H1 (cell line): ENCODE data around the gene CNOT9. TPM values are rescaled to one million over a fixed set of nuclear protein-coding genes. Genes with fewer than 3 reads are reported as not detected.
A peak's percentile ranks its signal among the peaks of the same experiment; 100 is the strongest.

Experiments used
- CTCF ChIA-PET: fragments of 300-600 bp; sonication (Branson Sonifier 250); formaldehyde crosslinking; loops from one replicate; lab custom pipeline; 2021; ENCODE audit not compliant: partially characterized antibody; lab: Charles Lee
- POLR2A ChIA-PET: fragments of 300-600 bp; sonication (Branson Sonifier 250); formaldehyde crosslinking; loops from one replicate; lab custom pipeline; 2021; ENCODE audit warnings: inconsistent platforms; ENCODE audit not compliant: partially characterized antibody; lab: Charles Lee
- DNase-seq, 2 experiments: peaks; one replicate each; pipeline versions ENCODE4 v3.0.0 to v3.0.0-alpha.2; 2010 to 2022; ENCODE audit warnings: low spot score in 2 of 2, low read depth in 1 of 2, mixed read lengths in 1 of 2
- FAIRE-seq: peaks from 2 replicates; lab custom pipeline; 2011; peaks lifted over from hg19 to GRCh38; lab: Jason Lieb, UNC
- H2AFZ ChIP-seq: 2 replicates; pipeline ENCODE4 v1.8.1; 2012; ENCODE audit warnings: low read length, inconsistent platforms
- H2AK5ac ChIP-seq: 2 replicates; pipeline ENCODE4 v1.6.1; 2013; ENCODE audit warnings: low read depth, low read length
- H2BK120ac ChIP-seq: replicated peaks from 2 replicates; pipeline ENCODE3; 2013; ENCODE audit warnings: low read depth, low read length, inconsistent platforms
- H2BK12ac ChIP-seq: 2 replicates; pipeline ENCODE4 v1.6.1; 2013; ENCODE audit warnings: low read depth, low read length
- H2BK15ac ChIP-seq: 2 replicates; pipeline ENCODE4 v1.6.1; 2013; ENCODE audit warnings: low read length
- H2BK20ac ChIP-seq: 2 replicates; pipeline ENCODE4 v1.6.1; 2013; ENCODE audit warnings: low read length
- H2BK5ac ChIP-seq: 2 replicates; pipeline ENCODE4 v1.6.1; 2013; ENCODE audit warnings: low read depth, low read length
- H3K14ac ChIP-seq: 2 replicates; pipeline ENCODE4 v1.6.1; 2013; ENCODE audit warnings: inconsistent platforms; ENCODE audit not compliant: insufficient read length
- H3K18ac ChIP-seq: 2 replicates; pipeline ENCODE4 v1.6.1; 2013; ENCODE audit warnings: low read length; ENCODE audit errors: extremely low read depth
- H3K23ac ChIP-seq: 2 replicates; pipeline ENCODE4 v1.6.1; 2013; ENCODE audit warnings: inconsistent platforms; ENCODE audit not compliant: insufficient read length
- H3K23me2 ChIP-seq: 2 replicates; pipeline ENCODE4 v1.6.1; 2013; ENCODE audit warnings: low read depth, low read length
- H3K27ac ChIP-seq: 2 replicates; pipeline ENCODE4 v1.6.1; 2011; ENCODE audit warnings: low read depth, low read length, inconsistent platforms
- H3K27me3 ChIP-seq, 4 experiments: replicated peaks in 1 of 4; 1 replicate in 1 of 4; 2 replicates in 3 of 4; pipeline versions ENCODE4 v1.6.1 to v1.8.1; 2011 to 2013; ENCODE audit warnings: low read length in 3 of 4, mild to moderate bottlenecking in 3 of 4, inconsistent platforms in 2 of 4, mixed read lengths in 2 of 4, moderate library complexity in 1 of 4; ENCODE audit not compliant: control insufficient read depth in 3 of 4, insufficient read depth in 3 of 4; ENCODE audit errors: extremely low read depth in 1 of 4
- H3K36me3 ChIP-seq, 4 experiments: 2 replicates each; pipeline versions ENCODE4 v1.6.1 to v1.8.1; 2011 to 2013; ENCODE audit warnings: mild to moderate bottlenecking in 4 of 4, low read length in 3 of 4, moderate library complexity in 2 of 4, control low read depth in 1 of 4, inconsistent platforms in 1 of 4; ENCODE audit not compliant: insufficient read depth in 4 of 4, control insufficient read depth in 2 of 4
- H3K4ac ChIP-seq: replicated peaks from 2 replicates; pipeline ENCODE3; 2013; ENCODE audit warnings: low read length, low read depth, mixed read lengths, inconsistent platforms; ENCODE audit not compliant: insufficient read length
- H3K4me1 ChIP-seq, 4 experiments: replicated peaks in 1 of 4; 1 replicate in 1 of 4; 2 replicates in 3 of 4; pipeline versions ENCODE4 v1.6.1 to v1.8.1; 2011 to 2013; ENCODE audit warnings: low read length in 3 of 4, inconsistent platforms in 2 of 4, mixed read lengths in 1 of 4; ENCODE audit not compliant: insufficient read depth in 4 of 4, control insufficient read depth in 3 of 4
- H3K4me2 ChIP-seq, 2 experiments: 2 replicates each; pipeline versions ENCODE4 v1.6.1 to v1.8.1; 2011 to 2013; ENCODE audit warnings: low read depth in 2 of 2, low read length in 2 of 2, control low read depth in 1 of 2, inconsistent platforms in 1 of 2, mild to moderate bottlenecking in 1 of 2; ENCODE audit not compliant: insufficient read depth in 1 of 2
- H3K4me3 ChIP-seq, 4 experiments: fragments of 200-600, 300-600 bp in 1 of 4; sonication (generic), shearing (Covaris generic), sonication (Bioruptor Twin) in 1 of 4; 2 replicates each; pipeline versions ENCODE4 v1.5.1 to v1.8.1; 2011 to 2016; ENCODE audit warnings: low read length in 4 of 4, low read depth in 3 of 4, control low read depth in 2 of 4, inconsistent platforms in 2 of 4, mild to moderate bottlenecking in 2 of 4, mixed read lengths in 1 of 4, moderate library complexity in 1 of 4; ENCODE audit not compliant: insufficient read depth in 2 of 4; ENCODE audit errors: extremely low read depth in 1 of 4
- H3K56ac ChIP-seq: replicated peaks from 2 replicates; pipeline ENCODE3; 2013; ENCODE audit warnings: low read depth, mild to moderate bottlenecking, mixed read lengths, low read length, inconsistent platforms; ENCODE audit not compliant: insufficient read length
- H3K79me1 ChIP-seq: 2 replicates; pipeline ENCODE4 v1.6.1; 2013; ENCODE audit warnings: low read depth, low read length, control low read depth
- H3K79me2 ChIP-seq, 2 experiments: 2 replicates each; pipeline versions ENCODE4 v1.6.1 to v1.8.1; 2012 to 2013; ENCODE audit warnings: low read length in 2 of 2, mild to moderate bottlenecking in 2 of 2, inconsistent platforms in 1 of 2; ENCODE audit not compliant: insufficient read depth in 2 of 2, control insufficient read depth in 1 of 2
- H3K9ac ChIP-seq, 4 experiments: replicated peaks in 1 of 4; 1 replicate in 1 of 4; 2 replicates in 3 of 4; pipeline versions ENCODE4 v1.6.1 to v1.8.1; 2011 to 2013; ENCODE audit warnings: low read depth in 3 of 4, low read length in 3 of 4, control low read depth in 2 of 4, mild to moderate bottlenecking in 2 of 4, moderate library complexity in 2 of 4, inconsistent platforms in 1 of 4; ENCODE audit errors: extremely low read depth in 1 of 4
- H3K9me3 ChIP-seq, 2 experiments: 2 replicates each; pipeline versions ENCODE4 v1.6.1 to v1.8.1; 2012 to 2013; ENCODE audit warnings: mild to moderate bottlenecking in 2 of 2, moderate library complexity in 2 of 2, control low read depth in 1 of 2, inconsistent platforms in 1 of 2, low read depth in 1 of 2, low read length in 1 of 2, mixed read lengths in 1 of 2; ENCODE audit not compliant: insufficient read depth in 2 of 2
- H4K20me1 ChIP-seq, 2 experiments: replicated peaks in 1 of 2; 2 replicates each; pipeline versions ENCODE3 to v1.8.1; 2011 to 2013; ENCODE audit warnings: inconsistent platforms in 2 of 2, low read length in 2 of 2, mild to moderate bottlenecking in 1 of 2; ENCODE audit not compliant: insufficient read depth in 2 of 2, control insufficient read depth in 1 of 2
- H4K5ac ChIP-seq: 2 replicates; pipeline ENCODE4 v1.6.1; 2013; ENCODE audit warnings: low read length, low read depth, mixed read lengths, inconsistent platforms; ENCODE audit not compliant: insufficient read length
- H4K8ac ChIP-seq: 2 replicates; pipeline ENCODE4 v1.8.0; 2013; ENCODE audit warnings: mild to moderate bottlenecking, moderate library complexity, low read length, inconsistent platforms; ENCODE audit not compliant: insufficient read depth; ENCODE audit errors: extremely low read depth
- H4K91ac ChIP-seq: replicated peaks from 2 replicates; pipeline ENCODE3; 2013; ENCODE audit warnings: low read length, mixed read lengths, inconsistent platforms; ENCODE audit not compliant: insufficient read length
- BACH1 ChIP-seq: IDR thresholded peaks from 2 replicates; pipeline ENCODE4 v1.6.1; 2012; ENCODE audit warnings: low read length, improper control_type of control experiment
- CREB1 ChIP-seq: IDR thresholded peaks from 2 replicates; pipeline ENCODE4 v1.6.1; 2012; ENCODE audit warnings: inconsistent platforms
- JUN ChIP-seq: IDR thresholded peaks from 2 replicates; pipeline ENCODE4 v1.6.1; 2011; ENCODE audit warnings: low read depth, mild to moderate bottlenecking, improper control_type of control experiment, low read length
- MAFK ChIP-seq: IDR thresholded peaks from 2 replicates; pipeline ENCODE4 v1.6.1; 2012; ENCODE audit warnings: low read depth, mild to moderate bottlenecking, improper control_type of control experiment, low read length
- POLR2AphosphoS5 ChIP-seq: IDR thresholded peaks from 2 replicates; pipeline ENCODE4 v1.6.1; 2011; ENCODE audit warnings: low read depth, low read length
- TAF7 ChIP-seq: optimal IDR thresholded peaks from 2 replicates; pipeline ENCODE3; 2011; ENCODE audit warnings: low read depth, mild to moderate bottlenecking, inconsistent platforms, low read length, moderate library complexity, borderline replicate concordance
- TCF12 ChIP-seq: IDR thresholded peaks from 2 replicates; pipeline ENCODE4 v1.6.1; 2011; ENCODE audit warnings: low read depth, mild to moderate bottlenecking, low read length
- WGBS, 2 experiments: shearing (Covaris generic) in 1 of 2; methylation state at CpG; one replicate each; pipeline versions ENCODE4 v1.1.6 to v1.1.7; 2013 to 2015; ENCODE audit warnings: low lambda C conversion rate in 2 of 2, mixed read lengths in 2 of 2, inconsistent platforms in 1 of 2, low coverage in 1 of 2, missing lambda C conversion rate in 1 of 2; ENCODE audit not compliant: insufficient replicate concordance in 2 of 2, insufficient coverage in 1 of 2, insufficient read length in 1 of 2; ENCODE audit errors: extremely low coverage in 1 of 2, missing lambda C conversion rate in 1 of 2; 5-methylcytosine and 5-hydroxymethylcytosine counted together
- polyA plus RNA-seq, 7 experiments: library from polyadenylated mRNA; depleted of rRNA in 3 of 7; stranded (reverse) in 5 of 7; unstranded in 2 of 7; fragments of >200 nt in 5 of 7; fragments of 200-250 nt in 2 of 7; gene quantifications; 1 replicate in 5 of 7; 2 replicates in 1 of 7; 4 replicates in 1 of 7; pipeline versions ENCODE4 v1.2.1 to v1.2.3, GENCODE V29; 2011 to 2013; ENCODE audit warnings: missing spikeins in 2 of 7, mixed read lengths in 2 of 7
- total RNA-seq: library from RNA; stranded (reverse); fragmentation: NEBNext Ultra II Directional; extraction: Animal tissue kit (Norgen Biotek cat#: 25700); gene quantifications from 2 replicates; pipeline ENCODE4 v1.2.1, GENCODE V29; 2021

Gene CNOT9
- total and polyA plus RNA-seq, 2 of the 8 experiments (the other 6 are each of a cell fraction or from before 2014, with no cell fraction given): 79.3 to 81.2 TPM

DNA sequence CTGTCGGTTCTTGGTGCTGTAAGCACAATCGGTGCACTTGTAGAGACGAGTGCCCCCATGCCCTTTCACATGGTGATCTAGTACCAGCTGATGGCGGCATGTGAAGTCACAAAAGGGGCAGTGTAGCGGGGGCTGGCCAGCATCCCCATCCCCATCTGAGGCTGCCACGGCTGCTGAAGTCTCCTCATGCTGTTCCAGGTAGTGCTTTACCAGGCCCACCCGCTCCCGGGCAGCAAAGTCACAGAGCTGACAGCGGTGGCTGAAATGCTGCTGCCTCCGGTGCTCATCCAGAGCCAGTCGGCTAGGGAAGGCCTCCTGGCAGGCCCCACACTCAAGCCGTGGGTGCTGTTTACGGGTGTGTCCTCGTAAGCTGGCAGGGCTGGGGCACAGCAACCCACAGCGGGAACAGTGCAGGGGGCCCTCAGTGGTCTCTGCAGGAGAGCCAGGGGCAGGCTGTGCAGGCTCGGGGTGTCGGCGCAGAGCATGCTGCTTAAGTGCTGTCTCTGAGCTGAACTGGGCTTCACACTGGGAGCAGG lies 73.5 kb downstream of the CNOT9 start:
- Histone ChIP-seq H3K27ac (no peak overlapping the region), H3K9me3 (no peaks in the 10 kb centered on the region), H3K14ac (no peak overlapping the region), H3K4me3 (no peak overlapping the region), H3K23me2 (no peaks in the 10 kb centered on the region), H2AK5ac (no peak overlapping the region), H3K36me3 (peaks cover 42 to 80% (median 70%) of the 10 kb centered on the region in 4 experiments), H3K27me3 (no peaks in the 10 kb centered on the region), H2BK120ac (no peak overlapping the region), H2BK12ac (no peak overlapping the region), H3K56ac (no peak overlapping the region), H3K79me2 (no peaks in the 10 kb centered on the region), H3K4me2 (no peak overlapping the region), H3K18ac (no peak overlapping the region), H2BK20ac (no peak overlapping the region), H3K23ac (no peak overlapping the region), H3K9ac (no peak overlapping the region), H4K8ac (no peak overlapping the region), H2BK5ac (no peak overlapping the region), H3K4me1 (no peaks in the 10 kb centered on the region), H4K20me1 (peaks cover 2 to 10% of the 10 kb centered on the region in 2 experiments), H4K91ac (no peak overlapping the region), H4K5ac (no peak overlapping the region), H2BK15ac (no peak overlapping the region), H2AFZ (no peak overlapping the region), H3K4ac (no peak overlapping the region), H3K79me1 (no peaks in the 10 kb centered on the region; the same call in 1 of the 2 replicates)
- FAIRE-seq (no peak), DNase-seq (no peak)
- 94% methylated on average over 18 of the region's 18 CpGs; no CpG with 5 or more reads in 1 of the 2 experiments for WGBS, 2 experiments
- TF ChIP-seq POLR2AphosphoS5 (peak; percentile 18; the same call in 1 of the 2 replicates), MAFK (no peak), JUN (no peak), TCF12 (no peak), BACH1 (no peak), CREB1 (no peak), TAF7 (no peak)
- CTCF ChIA-PET: interaction anchor here (0.6 to 3.8 kb wide), 5 partner anchors 8 to 86 kb away, joined by 4 to 16 read pairs (median 7); partner anchors contain the start of genes BCS1L and ZNF142
- POLR2A ChIA-PET: interaction anchor here (0.9 to 1.4 kb wide), 4 partner anchors 14 to 68 kb away, joined by 3 to 4 read pairs (median 3); partner anchors contain the start of gene TTLL4
